ENCODE data around the gene FHAD1.
"Not testable (repeated sequence)": the region's sequence is repeated elsewhere in the genome, so short reads cannot be mapped to it uniquely, and the experiment has no call there.

Gene FHAD1

GRCh38 chr1:15350551-15351200, 103.7 kb downstream of the FHAD1 start:
- DNase-seq: no peak

GRCh38 chr1:15351310-15351709, 104.3 kb downstream of the FHAD1 start:
- no peak for DNase-seq

- DNase-seq: peak; percentile 46
These were observed 105.3 kb downstream of the FHAD1 start for GRCh38 chr1:15352128-15352957.

- DNase-seq: no peak
These were observed 107.0 kb downstream of the FHAD1 start for GRCh38 chr1:15353839-15354579.

- DNase-seq: no peak
These were observed 107.5 kb downstream of the FHAD1 start for GRCh38 chr1:15354580-15354965.

DNA sequence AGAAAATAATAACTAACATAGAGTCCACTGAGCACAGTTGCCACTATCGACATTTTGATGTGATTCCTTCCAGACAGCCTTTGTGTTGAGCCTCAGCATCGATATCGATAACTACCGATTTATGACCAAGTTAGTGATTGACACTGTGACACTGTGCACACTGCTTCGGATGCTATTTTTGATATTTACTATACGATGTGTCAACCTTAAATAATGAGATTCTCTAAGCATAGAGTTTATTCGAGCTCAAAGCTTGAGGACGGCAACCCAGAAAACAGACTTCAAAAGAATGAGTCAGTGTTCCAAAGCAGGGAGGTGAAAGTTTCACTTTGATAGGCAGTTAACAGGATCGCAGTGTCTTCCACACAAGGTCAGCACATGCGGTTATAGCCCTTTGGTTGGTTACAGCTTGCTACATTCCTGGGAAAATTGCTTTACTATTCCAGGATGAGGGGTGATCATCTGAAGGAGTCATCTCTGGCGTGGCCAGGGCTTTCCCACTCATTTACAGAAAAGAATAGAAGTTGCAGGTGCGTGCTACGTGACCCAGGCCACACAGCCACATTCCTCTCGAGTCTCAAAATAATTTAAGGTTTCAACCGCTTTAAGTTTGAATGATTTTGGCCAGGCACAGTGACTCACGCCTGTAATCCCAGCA, 109.1 kb downstream of the FHAD1 start:
- no peak for DNase-seq

DNA sequence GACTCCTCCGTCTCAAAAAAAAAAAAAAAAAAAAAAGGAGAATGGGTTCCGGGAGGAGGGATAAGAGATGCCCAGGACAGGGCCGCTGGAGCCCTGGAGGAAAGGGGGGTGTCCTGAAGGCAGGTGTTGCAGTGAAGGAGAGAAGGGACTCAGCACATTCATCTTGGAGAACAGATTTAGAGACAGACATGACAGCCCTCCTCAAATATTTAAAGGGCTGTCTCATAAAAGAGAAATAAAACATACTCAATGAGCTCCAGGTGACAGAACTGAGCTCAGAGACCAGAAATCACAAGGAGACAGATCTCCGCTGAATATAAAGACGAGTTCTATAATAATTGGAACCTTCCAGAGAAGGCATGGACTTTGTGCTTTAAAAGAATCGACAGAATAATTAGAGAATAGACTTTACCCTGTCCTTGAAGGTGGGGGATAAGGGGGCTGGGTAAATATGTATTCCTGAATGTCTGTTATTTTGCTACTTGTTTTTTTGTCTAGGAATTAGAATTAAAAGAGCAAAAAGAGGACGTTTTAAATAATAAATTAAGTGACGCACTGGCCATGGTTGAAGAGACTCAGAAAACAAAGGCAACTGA, 110.7 kb downstream of the FHAD1 start:
- no peak for DNase-seq

GRCh38 chr1:15358565-15359133, 111.6 kb downstream of the FHAD1 start:
- no peak for DNase-seq

DNA sequence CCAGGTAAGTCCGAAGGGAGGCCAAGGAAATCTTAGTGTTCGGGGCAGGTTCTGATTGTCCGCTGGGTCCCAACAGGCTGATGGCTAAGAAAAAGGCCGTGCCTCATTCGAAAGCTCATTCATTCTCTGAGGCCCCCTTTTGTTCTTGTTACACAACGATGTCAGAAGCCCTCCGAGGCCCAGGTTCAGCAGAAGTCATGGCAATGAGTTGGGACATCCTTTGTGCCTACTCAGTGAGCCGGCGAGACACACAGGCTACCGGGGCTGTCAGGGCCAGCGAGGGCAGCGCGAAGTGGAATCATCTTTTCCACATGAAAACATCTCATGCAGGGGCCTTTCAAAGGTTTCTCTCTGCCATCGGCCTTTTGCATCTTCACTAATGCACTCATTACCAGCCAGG, 113.7 kb downstream of the FHAD1 start:
- DNase-seq: no peak

DNA sequence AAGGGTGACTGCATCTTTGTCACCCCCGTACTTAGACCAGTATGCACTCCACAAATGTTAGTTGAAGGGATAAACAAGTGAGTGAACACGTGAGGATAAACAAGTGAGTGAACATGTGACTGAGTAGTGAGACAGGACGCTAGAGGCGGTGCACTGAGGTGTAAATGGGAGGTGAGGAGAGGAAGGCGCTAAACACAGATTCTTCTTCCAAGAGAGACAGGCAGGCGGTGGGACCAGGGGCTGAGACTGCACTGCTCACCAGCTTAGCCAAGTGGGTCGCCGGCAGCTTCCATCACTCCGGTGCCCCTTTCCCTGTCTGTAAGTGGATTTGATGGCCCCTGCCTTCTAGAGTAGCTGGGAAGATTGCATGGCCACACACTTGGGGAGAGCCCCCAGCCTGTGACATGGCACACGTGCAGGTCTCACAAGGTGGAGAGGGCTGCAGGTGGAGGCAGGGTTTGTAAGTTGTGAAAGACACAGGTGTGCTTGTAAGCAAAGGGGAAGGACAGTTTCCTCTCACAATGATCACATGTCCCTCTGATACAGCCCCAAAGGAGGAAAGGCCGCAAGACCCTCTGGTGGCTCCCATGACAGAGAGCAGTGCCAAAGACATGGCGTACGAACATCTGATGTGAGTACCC, 115.2 kb downstream of the FHAD1 start:
- DNase-seq: no peak

- no peak for DNase-seq
These were observed 115.7 kb downstream of the FHAD1 start for GRCh38 chr1:15362737-15363128.

DNA sequence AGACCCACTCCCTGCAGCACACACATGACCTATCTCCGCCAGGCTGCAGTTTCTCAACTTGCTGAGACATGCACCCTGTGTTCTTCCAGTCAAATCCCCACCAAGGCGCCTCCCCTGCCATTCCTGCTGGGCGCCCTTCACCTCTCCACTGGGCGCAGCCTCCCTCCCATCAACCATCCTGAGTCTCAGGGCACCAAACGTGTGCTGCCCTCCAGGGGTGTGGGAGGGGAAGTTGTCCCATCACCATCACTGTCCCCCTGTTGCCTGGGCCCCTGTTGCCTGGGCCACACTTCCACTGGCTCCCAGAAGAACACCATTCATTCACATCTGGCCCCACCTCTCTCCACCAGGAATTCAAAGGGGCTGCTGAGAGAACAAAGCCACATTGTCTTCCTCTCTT, 117.7 kb downstream of the FHAD1 start:
- DNase-seq: no peak

GRCh38 chr1:15368888-15369287, 121.9 kb downstream of the FHAD1 start:
- no peak for DNase-seq

GRCh38 chr1:15370268-15370667, 123.2 kb downstream of the FHAD1 start:
- DNase-seq: no peak

DNA sequence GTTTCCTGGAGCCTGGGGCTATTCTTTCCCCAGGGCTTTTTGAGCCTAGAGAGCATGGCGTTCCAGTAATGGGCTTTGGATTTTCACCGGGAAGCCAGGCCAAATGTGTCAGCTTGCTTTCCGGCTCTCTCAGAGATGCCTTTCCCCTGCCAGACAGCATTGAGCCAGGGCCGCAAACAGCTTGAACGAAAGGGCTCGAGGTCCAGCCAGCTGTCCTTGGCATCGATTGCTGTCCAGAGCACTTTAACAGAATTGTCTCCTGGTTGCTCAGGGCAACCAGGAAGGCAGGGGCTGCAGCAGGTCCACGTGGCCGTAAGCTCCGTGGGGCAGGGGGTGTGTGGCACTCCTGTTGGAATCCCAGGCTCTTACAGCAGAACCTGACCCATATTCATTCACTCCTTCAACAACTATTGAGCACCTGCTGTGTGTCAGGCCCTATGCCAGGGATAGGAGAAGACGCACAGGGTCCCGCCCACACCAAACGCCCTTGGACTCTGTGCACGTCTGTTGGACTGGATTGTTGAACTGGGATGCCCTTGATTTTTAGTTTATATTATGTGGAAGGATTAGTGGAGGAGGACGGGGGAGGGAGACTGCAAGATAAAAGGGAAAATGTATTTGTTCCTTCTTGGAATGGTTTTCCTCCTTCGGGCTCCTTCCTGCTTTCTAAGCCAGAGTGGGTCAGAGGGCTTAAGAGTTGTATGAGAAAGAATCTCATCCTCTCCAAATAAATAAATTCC, 123.9 kb downstream of the FHAD1 start:
- no peak for DNase-seq

- DNase-seq: no peak
These were observed 124.9 kb downstream of the FHAD1 start for GRCh38 chr1:15371610-15372545.

GRCh38 chr1:15378729-15379128, 131.7 kb downstream of the FHAD1 start:
- no peak for DNase-seq

DNA sequence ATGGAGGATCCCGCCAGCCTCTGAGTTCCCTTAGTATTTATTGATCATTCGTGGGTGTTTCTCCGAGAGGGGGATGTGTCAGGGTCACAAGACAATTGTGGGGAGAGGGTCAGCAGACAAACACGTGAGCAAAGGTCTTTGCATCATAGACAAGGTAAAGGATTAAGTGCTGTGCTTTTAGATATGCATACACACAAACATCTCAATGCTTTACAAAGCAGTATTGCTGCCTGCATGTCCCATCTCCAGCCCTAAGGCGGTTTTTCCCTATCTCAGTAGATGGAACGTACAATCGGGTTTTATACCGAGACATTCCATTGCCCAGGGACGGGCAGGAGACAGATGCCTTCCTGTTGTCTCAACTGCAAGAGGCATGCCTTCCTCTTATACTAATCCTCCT, 132.1 kb downstream of the FHAD1 start:
- DNase-seq: not testable (repeated sequence)

DNA sequence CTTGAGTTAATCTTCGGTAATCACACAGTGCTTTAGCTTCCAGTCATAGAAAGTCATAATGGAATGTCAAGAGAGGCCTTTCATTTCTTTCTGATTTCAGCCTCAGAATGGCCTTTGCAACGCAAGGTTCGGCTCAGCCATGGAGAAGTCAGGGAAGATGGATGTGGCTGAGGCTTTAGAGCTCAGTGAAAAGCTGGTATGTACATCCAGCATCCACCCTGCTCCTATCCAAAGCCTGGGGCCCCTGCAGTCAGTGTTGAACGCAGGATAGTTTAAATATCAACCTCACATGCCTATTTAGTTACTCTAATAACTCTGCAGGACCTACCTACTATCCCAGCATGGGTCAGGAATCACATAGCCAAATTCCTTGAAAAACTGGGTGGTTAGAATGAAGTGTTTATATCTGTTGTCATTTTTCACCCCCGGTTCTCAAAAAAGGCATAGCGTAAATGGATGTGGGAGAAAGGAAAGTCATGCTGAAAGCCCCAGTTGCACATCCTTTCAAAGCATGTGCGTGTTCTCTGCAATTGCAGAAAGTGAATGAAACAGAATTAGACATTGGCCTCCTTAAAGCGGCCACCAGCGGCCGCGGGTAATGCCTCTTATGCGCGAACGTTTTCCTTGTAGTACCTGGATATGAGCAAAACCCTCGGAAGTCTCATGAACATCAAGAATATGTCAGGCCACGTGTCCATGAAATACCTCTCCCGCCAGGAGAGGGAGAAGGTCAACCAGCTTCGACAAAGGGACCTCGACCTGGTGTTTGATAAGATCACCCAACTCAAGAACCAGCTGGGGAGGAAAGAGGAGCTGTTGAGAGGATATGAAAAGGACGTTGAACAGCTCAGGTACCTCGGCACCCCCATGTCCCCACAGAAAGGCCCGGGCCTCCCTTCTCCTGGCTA, 133.8 kb downstream of the FHAD1 start:
- no peak for DNase-seq

Measured in NCI-H2171 treated with DMSO at 0.1 percent for 48 hours (cell line).